Activated CD4-positive, alpha-beta T cell treated with anti-CD3 and anti-CD28 coated beads, Interleukin-10, Interleukin-2, amounts not matched to agents 100 ng/mL and 50 ng/mL, durations not matched to agents 16 hours and 8 hours (primary cell): ENCODE data around the gene KIAA1210.

ENCODE experiments used
- DNase-seq: peaks from one replicate; pipeline ENCODE4 v3.0.0-alpha.2; 2020

Gene KIAA1210

GRCh38 chrX:119090627-119091026 lies 37.0 kb downstream of the KIAA1210 start:
- no peak for DNase-seq

- no peak for DNase-seq
Observed at GRCh38 chrX:119089619-119090018, 38.0 kb downstream of the KIAA1210 start.

- DNase-seq: no peak
Observed at GRCh38 chrX:119087121-119087520, 40.5 kb downstream of the KIAA1210 start.

GRCh38 chrX:119084766-119085165 lies 42.8 kb downstream of the KIAA1210 start:
- DNase-seq: no peak

GRCh38 chrX:119082278-119082677 lies 45.3 kb downstream of the KIAA1210 start:
- DNase-seq: no peak

- DNase-seq: no peak
Observed at GRCh38 chrX:119075270-119076025, 52.2 kb downstream of the KIAA1210 start.

- no peak for DNase-seq
Observed at GRCh38 chrX:119073911-119074310, 53.7 kb downstream of the KIAA1210 start.

GRCh38 chrX:119073200-119073905 lies 54.3 kb downstream of the KIAA1210 start:
- no peak for DNase-seq

- no peak for DNase-seq
Observed at GRCh38 chrX:119072744-119073143, 54.9 kb downstream of the KIAA1210 start, which contains the start of gene CT47C1. CT47C1 (plus strand) TSS chrX:119072993; CDS start chrX:119073226, 233 bp downstream.

- DNase-seq: no peak
Observed at GRCh38 chrX:119071381-119071780, 56.2 kb downstream of the KIAA1210 start.

GRCh38 chrX:119069762-119070161 lies 57.9 kb downstream of the KIAA1210 start:
- DNase-seq: no peak

- peak; percentile 37 for DNase-seq
Observed at GRCh38 chrX:119069128-119069527, 58.5 kb downstream of the KIAA1210 start.

- DNase-seq: peak; percentile 59
Observed at GRCh38 chrX:119067023-119067739, 60.4 kb downstream of the KIAA1210 start.

- no peak for DNase-seq
Observed at GRCh38 chrX:119063428-119063827, 64.2 kb downstream of the KIAA1210 start.

- no peak for DNase-seq
Observed at GRCh38 chrX:119062750-119063374, 64.8 kb downstream of the KIAA1210 start.

GRCh38 chrX:119055687-119056086 lies 71.9 kb downstream of the KIAA1210 start:
- no peak for DNase-seq

- DNase-seq: peak; percentile 55
Observed at GRCh38 chrX:119045884-119046283, 81.7 kb downstream of the KIAA1210 start.

GRCh38 chrX:119042996-119043395 lies 84.6 kb downstream of the KIAA1210 start:
- no peak for DNase-seq

GRCh38 chrX:119042040-119042439 lies 85.6 kb downstream of the KIAA1210 start:
- DNase-seq: no peak

GRCh38 chrX:119041175-119041574 lies 86.4 kb downstream of the KIAA1210 start:
- no peak for DNase-seq

GRCh38 chrX:119040432-119040831 lies 87.2 kb downstream of the KIAA1210 start:
- no peak for DNase-seq

GRCh38 chrX:119036107-119037029 lies 91.2 kb downstream of the KIAA1210 start:
- DNase-seq: no peak
